Suprapubic skin (tissue), 4 donors: Measurements from ENCODE around the gene AKR1B15. TPM values are rescaled to one million over a fixed set of nuclear protein-coding genes. Genes with fewer than 3 reads are reported as not detected.
"Not testable (repeated sequence)": the region's sequence is repeated elsewhere in the genome, so short reads cannot be mapped to it uniquely, and the experiment has no call there.

Experiments used
- DNase-seq, 2 donors: peaks; one replicate each; pipeline ENCODE4 v3.0.0-alpha.2; 2019; ENCODE audit warnings: low spot score in 2 of 2
- H3K27ac ChIP-seq: fragments of 200-600 bp; sonication (generic); one replicate; pipeline ENCODE4 v1.5.1; 2019
- H3K27me3 ChIP-seq: fragments of 200-600 bp; sonication (generic); one replicate; pipeline ENCODE4 v1.5.1; 2019
- H3K36me3 ChIP-seq: fragments of 200-600 bp; sonication (generic); one replicate; pipeline ENCODE4 v1.5.1; 2019
- H3K4me1 ChIP-seq: fragments of 200-600 bp; sonication (generic); one replicate; pipeline ENCODE4 v1.5.1; 2019
- H3K4me3 ChIP-seq: fragments of 200-600 bp; sonication (generic); one replicate; pipeline ENCODE4 v1.5.1; 2019; ENCODE audit warnings: mild to moderate bottlenecking
- H3K9me3 ChIP-seq: fragments of 200-600 bp; sonication (generic); one replicate; pipeline ENCODE4 v1.5.1; 2019
- CTCF ChIP-seq, 2 donors: fragments of 200-600 bp in 1 of 2; fragments of 450-650 bp in 1 of 2; sonication (generic) in 1 of 2; IDR thresholded peaks; one replicate each; pipeline ENCODE4 v1.5.1; 2016 to 2019; ENCODE audit warnings: antibody characterized with exemption in 2 of 2, mild to moderate bottlenecking in 1 of 2, moderate library complexity in 1 of 2
- EP300 ChIP-seq: sonication (generic); formaldehyde crosslinking; IDR thresholded peaks from one replicate; pipeline ENCODE4 v1.6.1; 2017; ENCODE audit warnings: antibody characterized with exemption
- POLR2A ChIP-seq, 2 donors: fragments of 450-650 bp; IDR thresholded peaks; one replicate each; pipeline ENCODE4 v1.6.1; 2017; ENCODE audit warnings: antibody characterized with exemption in 2 of 2, mild to moderate bottlenecking in 2 of 2, moderate library complexity in 2 of 2
- POLR2AphosphoS5 ChIP-seq, 3 donors: sonication (generic); formaldehyde crosslinking; IDR thresholded peaks; one replicate each; pipeline ENCODE4 v1.6.1; 2017; ENCODE audit warnings: antibody characterized with exemption in 3 of 3
- WGBS: methylation state at CpG from one replicate; pipeline ENCODE4 v1.1.5; 2018; 5-methylcytosine and 5-hydroxymethylcytosine counted together
- total RNA-seq, 4 donors: library from RNA; depleted of rRNA; stranded (reverse); fragments of >200 nt; gene quantifications; one replicate each; pipeline ENCODE4 v1.1.0, GENCODE V29; 2016

AKR1B15 gene
- total RNA-seq, 4 donors from 2014 or later: 1.1 TPM; not detected in 3

GRCh38 chr7:134567368-134567767 lies 18.5 kb downstream of the AKR1B15 start:
- WGBS: 77% methylated on average over 3 of the region's 3 CpGs
- TF ChIP-seq POLR2AphosphoS5 (IDR thresholded peaks at IDR 0.05) (no peak), CTCF (IDR thresholded peaks at IDR 0.05) (no peak), EP300 (no peak), POLR2A (IDR thresholded peaks at IDR 0.05) (no peak)
- DNase-seq: no peak
- Histone ChIP-seq H3K4me1 (peaks cover 42% of the 10 kb centered on the region), H3K4me3 (no peak overlapping the region), H3K27ac (no peak overlapping the region), H3K27me3 (no peaks in the 10 kb centered on the region), H3K36me3 (no peaks in the 10 kb centered on the region), H3K9me3 (no peaks in the 10 kb centered on the region)

GRCh38 chr7:134569962-134570361 lies 21.1 kb downstream of the AKR1B15 start:
- 80% methylated on average over 9 of the region's 9 CpGs for WGBS
- not testable (repeated sequence) for DNase-seq, H3K27me3 ChIP-seq, H3K9me3 ChIP-seq, H3K27ac ChIP-seq, H3K4me3 ChIP-seq, H3K36me3 ChIP-seq
- peaks cover 16% of the 10 kb centered on the region for H3K4me1 ChIP-seq

GRCh38 chr7:134571101-134571500 lies 22.2 kb downstream of the AKR1B15 start:
- H3K36me3 ChIP-seq: no peaks in the 10 kb centered on the region
- no peaks in the 10 kb centered on the region for H3K27me3 ChIP-seq
- H3K4me3 ChIP-seq: no peak overlapping the region
- peaks cover 4% of the 10 kb centered on the region for H3K4me1 ChIP-seq
- WGBS: 74% methylated on average over 2 of the region's 2 CpGs
- no peak overlapping the region for H3K27ac ChIP-seq
- TF ChIP-seq EP300 (no peak), CTCF (IDR thresholded peaks at IDR 0.05) (no peak), POLR2AphosphoS5 (IDR thresholded peaks at IDR 0.05) (no peak), POLR2A (IDR thresholded peaks at IDR 0.05) (no peak)
- no peaks in the 10 kb centered on the region for H3K9me3 ChIP-seq
- DNase-seq: no peak

- 93% methylated on average over 6 of the region's 6 CpGs for WGBS
- no peak overlapping the region for H3K4me3 ChIP-seq
Measured at GRCh38 chr7:134571746-134572461, 23.0 kb downstream of the AKR1B15 start.

GRCh38 chr7:134574322-134574721 lies 25.4 kb downstream of the AKR1B15 start:
- Histone ChIP-seq H3K9me3 (no peaks in the 10 kb centered on the region), H3K27ac (no peak overlapping the region), H3K4me3 (no peak overlapping the region), H3K4me1 (no peaks in the 10 kb centered on the region), H3K36me3 (no peaks in the 10 kb centered on the region), H3K27me3 (no peaks in the 10 kb centered on the region)
- TF ChIP-seq POLR2AphosphoS5 (IDR thresholded peaks at IDR 0.05) (no peak), CTCF (IDR thresholded peaks at IDR 0.05) (no peak), POLR2A (IDR thresholded peaks at IDR 0.05) (no peak), EP300 (no peak)
- 67% methylated on average over 2 of the region's 2 CpGs for WGBS
- no peak for DNase-seq

More at GRCh38 chr7:134571746-134572461, 23.0 kb downstream of the AKR1B15 start:
- no peak for DNase-seq
- no peaks in the 10 kb centered on the region for H3K27me3 ChIP-seq
- TF ChIP-seq EP300 (no peak), POLR2AphosphoS5 (IDR thresholded peaks at IDR 0.05) (no peak), CTCF (IDR thresholded peaks at IDR 0.05) (no peak), POLR2A (IDR thresholded peaks at IDR 0.05) (no peak)
- no peak overlapping the region for H3K27ac ChIP-seq
- H3K9me3 ChIP-seq: no peaks in the 10 kb centered on the region
- H3K36me3 ChIP-seq: no peaks in the 10 kb centered on the region
- no peaks in the 10 kb centered on the region for H3K4me1 ChIP-seq

- no peak for DNase-seq
- Histone ChIP-seq H3K27me3 (no peaks in the 10 kb centered on the region), H3K4me1 (no peaks in the 10 kb centered on the region), H3K27ac (no peak overlapping the region), H3K4me3 (no peak overlapping the region), H3K36me3 (no peaks in the 10 kb centered on the region), H3K9me3 (no peaks in the 10 kb centered on the region)
- no CpG with 5 or more reads among the region's 1 CpG for WGBS
- TF ChIP-seq EP300 (no peak), POLR2AphosphoS5 (IDR thresholded peaks at IDR 0.05) (no peak), CTCF (IDR thresholded peaks at IDR 0.05) (no peak), POLR2A (IDR thresholded peaks at IDR 0.05) (no peak)
Measured at GRCh38 chr7:134584290-134584689, 35.4 kb downstream of the AKR1B15 start.
